Measurements from ENCODE around the gene SLC19A1. TPM values are rescaled to one million over a fixed set of nuclear protein-coding genes. Genes with fewer than 3 reads are reported as not detected.

Gene SLC19A1
- total RNA-seq, 4 donors from 2014 or later, result 1.8 to 9.6 (median 2.1) TPM

DNA sequence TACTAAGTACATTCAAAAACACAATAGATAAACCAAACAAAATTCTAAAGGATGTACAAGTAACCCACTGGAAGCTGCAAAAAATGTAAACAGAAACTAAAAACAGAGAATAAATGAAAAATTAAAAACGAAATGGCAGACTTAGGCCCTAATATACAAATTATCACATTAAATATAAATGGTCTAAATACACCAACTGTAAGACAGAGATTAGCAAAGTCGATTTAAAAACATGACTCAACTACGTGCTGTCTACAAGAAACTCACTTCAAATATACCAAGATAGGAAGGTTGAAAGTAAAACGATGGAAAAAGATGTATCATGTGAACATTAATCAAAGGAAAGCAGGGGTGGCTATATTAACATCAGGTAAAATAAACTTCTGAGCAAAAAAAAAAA lies 23.1 kb downstream of the SLC19A1 start:
- H3K9me3 ChIP-seq, result peaks cover 0 to 31% (median 6%) of the 10 kb centered on the region in 3 donors
- H3K27ac ChIP-seq, result no peak overlapping the region
- H3K36me3 ChIP-seq, result peaks cover 0 to 6% of the 10 kb centered on the region in 2 donors
- DNase-seq (no peak), ATAC-seq (no peak)
- H3K4me1 ChIP-seq, result no peaks in the 10 kb centered on the region
- H3K4me3 ChIP-seq, result peak overlapping the region in 1 of 4 donors; percentile 8
- intact Hi-C loops (cut with DNase I; ENCODE audit: low total_unique reads), result no loop called here
- no peaks in the 10 kb centered on the region for H3K27me3 ChIP-seq
- in situ Hi-C loops (cut with MboI; ENCODE audit: low sequenced_read_pairs in 4 of 4), result no loop called here
- TF ChIP-seq, protein P1, sequence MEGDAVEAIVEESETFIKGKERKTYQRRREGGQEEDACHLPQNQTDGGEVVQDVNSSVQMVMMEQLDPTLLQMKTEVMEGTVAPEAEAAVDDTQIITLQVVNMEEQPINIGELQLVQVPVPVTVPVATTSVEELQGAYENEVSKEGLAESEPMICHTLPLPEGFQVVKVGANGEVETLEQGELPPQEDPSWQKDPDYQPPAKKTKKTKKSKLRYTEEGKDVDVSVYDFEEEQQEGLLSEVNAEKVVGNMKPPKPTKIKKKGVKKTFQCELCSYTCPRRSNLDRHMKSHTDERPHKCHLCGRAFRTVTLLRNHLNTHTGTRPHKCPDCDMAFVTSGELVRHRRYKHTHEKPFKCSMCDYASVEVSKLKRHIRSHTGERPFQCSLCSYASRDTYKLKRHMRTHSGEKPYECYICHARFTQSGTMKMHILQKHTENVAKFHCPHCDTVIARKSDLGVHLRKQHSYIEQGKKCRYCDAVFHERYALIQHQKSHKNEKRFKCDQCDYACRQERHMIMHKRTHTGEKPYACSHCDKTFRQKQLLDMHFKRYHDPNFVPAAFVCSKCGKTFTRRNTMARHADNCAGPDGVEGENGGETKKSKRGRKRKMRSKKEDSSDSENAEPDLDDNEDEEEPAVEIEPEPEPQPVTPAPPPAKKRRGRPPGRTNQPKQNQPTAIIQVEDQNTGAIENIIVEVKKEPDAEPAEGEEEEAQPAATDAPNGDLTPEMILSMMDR (IDR thresholded peaks at IDR 0.05 in 4 of 5, conservative IDR thresholded peaks at IDR 0.05 in 1 of 5), result no peak
- no peak for TF ChIP-seq POLR2A (IDR thresholded peaks at IDR 0.05)

DNA sequence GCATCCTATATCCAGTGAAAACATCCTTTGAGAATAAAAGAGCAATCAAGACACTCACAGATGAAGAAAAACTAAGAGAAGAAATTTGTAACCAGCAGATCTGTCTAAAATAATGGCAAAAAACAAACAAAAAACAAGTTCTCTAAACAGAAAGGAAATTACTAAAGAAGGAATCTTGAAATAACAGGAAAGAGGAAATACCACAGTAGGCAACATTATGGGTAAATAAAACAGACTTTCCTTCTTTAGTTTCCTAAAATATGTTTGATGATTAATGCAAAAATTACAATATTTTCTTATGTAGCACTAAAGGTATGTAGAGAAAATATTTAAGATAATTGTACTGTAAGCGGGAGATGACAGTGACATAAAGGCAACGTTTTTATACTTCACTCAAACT lies 23.5 kb downstream of the SLC19A1 start:
- peaks cover 0 to 31% (median 6%) of the 10 kb centered on the region in 3 donors for H3K9me3 ChIP-seq
- no peak overlapping the region for H3K27ac ChIP-seq
- ATAC-seq (no peak), DNase-seq (no peak)
- peaks cover 0 to 6% of the 10 kb centered on the region in 2 donors for H3K36me3 ChIP-seq
- intact Hi-C loops (cut with DNase I; ENCODE audit: low total_unique reads), result no loop called here
- TF ChIP-seq POLR2A (IDR thresholded peaks at IDR 0.05), result no peak
- TF ChIP-seq, protein P1 (IDR thresholded peaks at IDR 0.05 in 4 of 5, conservative IDR thresholded peaks at IDR 0.05 in 1 of 5), result no peak
- no peaks in the 10 kb centered on the region for H3K27me3 ChIP-seq
- H3K4me1 ChIP-seq, result no peaks in the 10 kb centered on the region
- H3K4me3 ChIP-seq, result no peak overlapping the region
- in situ Hi-C loops (cut with MboI; ENCODE audit: low sequenced_read_pairs in 4 of 4), result no loop called here

DNA sequence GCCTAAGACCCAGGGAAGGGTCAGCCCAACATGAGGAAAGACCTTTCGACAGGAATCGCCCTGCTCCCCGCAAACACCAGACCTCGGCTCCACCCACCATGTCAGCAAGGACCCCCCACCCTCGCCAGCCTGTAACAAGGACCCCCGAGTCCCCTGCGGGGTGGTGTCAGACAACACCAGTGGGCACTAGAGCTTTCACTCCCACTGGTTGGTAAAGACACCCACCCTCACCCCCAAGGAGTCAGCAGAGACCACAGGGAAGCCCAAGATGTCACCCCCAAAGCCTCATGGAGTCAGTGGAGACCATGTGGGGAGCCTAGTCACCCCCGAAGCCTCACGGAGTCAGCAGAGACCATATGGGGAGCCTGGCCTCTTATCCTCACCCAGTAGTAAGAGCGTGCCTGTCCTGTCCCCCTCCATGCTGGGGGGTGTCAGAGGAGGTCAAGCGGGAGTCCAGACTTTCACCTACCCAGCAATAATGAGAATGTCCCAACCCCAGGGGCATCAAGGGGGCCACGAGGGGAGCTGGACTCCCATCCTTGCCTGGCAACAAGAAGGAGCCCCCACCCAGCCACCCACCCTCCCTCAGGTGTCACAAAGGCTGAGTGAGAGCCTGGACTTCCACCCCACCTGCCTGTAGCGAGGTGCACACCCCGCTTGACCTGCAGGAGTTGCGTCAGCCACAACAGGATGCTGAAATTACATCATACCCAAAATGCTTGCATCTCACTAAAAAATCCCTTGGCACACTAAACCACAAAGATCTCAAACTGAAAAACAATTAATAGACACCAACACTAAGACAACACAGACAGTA lies 24.8 kb downstream of the SLC19A1 start:
- Histone ChIP-seq H3K4me1 (no peaks in the 10 kb centered on the region), H3K4me3 (no peak overlapping the region), H3K27me3 (no peaks in the 10 kb centered on the region), H3K9me3 (peaks cover 0 to 31% (median 6%) of the 10 kb centered on the region in 3 donors), H3K36me3 (peaks cover 0 to 3% of the 10 kb centered on the region in 2 donors), H3K27ac (no peak overlapping the region)
- TF ChIP-seq POLR2A (IDR thresholded peaks at IDR 0.05), result no peak
- TF ChIP-seq, protein P1 (IDR thresholded peaks at IDR 0.05 in 4 of 5, conservative IDR thresholded peaks at IDR 0.05 in 1 of 5), result no peak
- no peak for ATAC-seq
- intact Hi-C loops (cut with DNase I; ENCODE audit: low total_unique reads), result no loop called here
- in situ Hi-C loops (cut with MboI; ENCODE audit: low sequenced_read_pairs in 4 of 4), result no loop called here
- no peak for DNase-seq

DNA sequence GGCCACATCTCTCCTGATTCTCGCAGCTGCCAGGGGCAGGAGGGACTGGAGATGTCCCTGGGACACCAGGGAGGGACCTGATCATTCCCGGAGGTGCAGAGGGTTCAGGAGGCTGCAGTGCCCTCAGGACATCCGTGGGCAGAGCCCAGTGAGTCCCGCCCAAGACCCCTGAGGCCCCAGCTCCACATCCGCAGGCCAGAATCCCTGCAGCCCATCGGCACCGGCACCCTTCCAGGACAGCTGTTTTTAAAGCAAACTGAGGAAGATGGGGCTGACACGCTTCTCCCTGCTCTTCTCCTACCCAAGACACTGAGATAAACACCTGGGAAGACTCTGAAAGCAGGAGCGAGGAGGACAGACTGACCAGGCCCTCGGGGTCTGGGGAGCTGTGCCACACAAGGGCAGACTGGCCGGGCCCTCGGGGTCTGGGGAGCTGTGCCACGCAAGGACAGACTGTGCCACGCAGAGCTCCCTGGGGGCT lies 25.5 kb downstream of the SLC19A1 start:
- Histone ChIP-seq H3K9me3 (peaks cover 0 to 31% (median 6%) of the 10 kb centered on the region in 3 donors), H3K27ac (no peak overlapping the region), H3K4me3 (no peak overlapping the region), H3K36me3 (no peaks in the 10 kb centered on the region), H3K27me3 (no peaks in the 10 kb centered on the region), H3K4me1 (no peaks in the 10 kb centered on the region)
- ATAC-seq (no peak), DNase-seq (no peak)
- in situ Hi-C loops (cut with MboI; ENCODE audit: low sequenced_read_pairs in 4 of 4) (no loop called here), intact Hi-C loops (cut with DNase I; ENCODE audit: low total_unique reads) (no loop called here)
- TF ChIP-seq, protein P1 (IDR thresholded peaks at IDR 0.05 in 4 of 5, conservative IDR thresholded peaks at IDR 0.05 in 1 of 5), result no peak
- no peak for TF ChIP-seq POLR2A (IDR thresholded peaks at IDR 0.05)
